PC-9 (cell line): ENCODE measurements around the gene TMA7B. TPM values are rescaled to one million over a fixed set of nuclear protein-coding genes. Genes with fewer than 3 reads are reported as not detected.

ENCODE experiments used
- BruUV-seq: library from RNA; stranded (reverse); fragments of 400-500 nt; replicated peaks from 2 replicates; lab custom pipeline; 2021; lab: Mats Ljungman, UMichigan
- CTCF ChIA-PET: fragments of 300-600 bp; sonication (Branson Sonifier 250); formaldehyde crosslinking; loops from one replicate; lab custom pipeline; 2022; ENCODE audit warnings: antibody characterized with exemption; lab: Charles Lee
- POLR2A ChIA-PET: fragments of 300-600 bp; sonication (Branson Sonifier 250); formaldehyde crosslinking; loops from one replicate; lab custom pipeline; 2022; ENCODE audit warnings: antibody characterized with exemption; ENCODE audit not compliant: unreplicated experiment; lab: Charles Lee
- DNase-seq, 2 experiments: peaks; one replicate each; pipeline versions ENCODE4 v3.0.0 to v3.0.0-alpha.2; 2015 to 2022; ENCODE audit warnings: mixed read lengths in 1 of 2
- H2AFZ ChIP-seq: fragments of 200-600 bp; sonication (generic); 2 replicates; pipeline ENCODE4 v1.8.1; 2017; ENCODE audit warnings: antibody characterized with exemption
- H3F3A ChIP-seq: fragments of 200-600 bp; sonication (generic); 2 replicates; pipeline ENCODE4 v1.8.1; 2017; ENCODE audit warnings: antibody characterized with exemption, mild to moderate bottlenecking, low read depth; ENCODE audit not compliant: insufficient read depth
- H3K27ac ChIP-seq: fragments of 200-600 bp; sonication (generic); 2 replicates; pipeline ENCODE4 v1.6.1; 2016; ENCODE audit warnings: mixed run types
- H3K27me3 ChIP-seq: fragments of 200-600 bp; sonication (generic); 2 replicates; pipeline ENCODE4 v1.6.1; 2016; ENCODE audit warnings: low read depth, mixed run types; ENCODE audit not compliant: insufficient read depth
- H3K36me3 ChIP-seq: fragments of 200-600 bp; sonication (generic); 2 replicates; pipeline ENCODE4 v1.6.1; 2016; ENCODE audit warnings: low read depth, mixed run types
- H3K4me1 ChIP-seq: fragments of 200-600 bp; sonication (generic); replicated peaks from 2 replicates; pipeline ENCODE4 v1.6.1; 2016; ENCODE audit warnings: mixed run types; ENCODE audit not compliant: insufficient read depth
- H3K4me2 ChIP-seq: fragments of 200-600 bp; sonication (generic); 2 replicates; pipeline ENCODE4 v1.6.1; 2017; ENCODE audit warnings: mixed run types
- H3K4me3 ChIP-seq: fragments of 200-600 bp; sonication (generic); 2 replicates; pipeline ENCODE4 v1.6.1; 2016; ENCODE audit warnings: mixed run types
- H3K79me2 ChIP-seq: fragments of 200-600 bp; sonication (generic); 2 replicates; pipeline ENCODE4 v1.6.1; 2017; ENCODE audit warnings: low read depth, mixed run types
- H3K9me2 ChIP-seq: fragments of 200-600 bp; sonication (generic); 2 replicates; pipeline ENCODE4 v1.8.1; 2017; ENCODE audit warnings: mild to moderate bottlenecking; ENCODE audit not compliant: insufficient read depth
- H3K9me3 ChIP-seq: fragments of 200-600 bp; sonication (generic); 2 replicates; pipeline ENCODE4 v1.8.1; 2016; ENCODE audit warnings: low read depth; ENCODE audit not compliant: insufficient read depth
- H4K20me1 ChIP-seq: fragments of 200-600 bp; sonication (generic); 2 replicates; pipeline ENCODE4 v1.8.1; 2017; ENCODE audit not compliant: insufficient read depth
- EZH2 ChIP-seq: fragments of 200-600 bp; sonication (generic); IDR thresholded peaks from 2 replicates; pipeline ENCODE4 v1.8.0; 2017; ENCODE audit warnings: antibody characterized with exemption, low read depth
- intact Hi-C: fragments of 100-400 bp; cut with micrococcal nuclease; formaldehyde crosslinking; loops from one replicate; pipeline ENCODE4 v1.10.0; 2022; ENCODE audit not compliant: unreplicated experiment
- total RNA-seq: library from RNA; stranded (reverse); gene quantifications from 2 replicates; pipeline ENCODE4 v1.2.3, GENCODE V29; 2021
- TF ChIP-seq, protein P1 (sequence below): fragments of 200-600 bp; sonication (generic); conservative IDR thresholded peaks from 2 replicates; pipeline ENCODE4 v1.6.1; 2017; ENCODE audit warnings: mixed run types, antibody characterized with exemption, mild to moderate bottlenecking, moderate library complexity

TMA7B gene
- total RNA-seq, 1 experiment from 2014 or later, result not detected

DNA sequence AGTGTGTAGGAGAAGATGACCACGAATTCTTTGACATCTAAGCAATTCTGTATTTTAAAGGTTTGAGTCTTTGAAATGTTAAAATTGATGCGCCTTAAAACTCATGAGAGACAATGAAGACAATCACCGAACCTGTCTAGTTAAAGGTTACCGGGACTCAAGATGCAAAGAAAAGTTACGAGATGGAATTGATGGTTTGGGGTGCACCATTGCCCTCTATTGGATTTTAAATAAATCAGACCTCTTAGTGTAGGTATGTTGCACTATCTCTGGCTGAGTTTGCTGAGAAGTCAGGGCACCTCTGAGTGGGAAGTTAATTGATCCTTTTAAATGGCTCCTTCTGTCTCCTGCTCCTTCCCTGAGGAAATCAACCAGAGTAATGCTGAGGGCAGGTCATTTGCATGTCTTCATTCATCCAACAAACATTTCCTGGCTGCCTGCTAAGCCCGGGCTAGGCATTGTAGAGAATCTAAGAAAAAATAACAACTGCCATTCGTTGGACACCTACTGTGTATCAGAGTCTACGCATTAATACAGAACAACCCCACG lies 19.4 kb upstream of the TMA7B start:
- H2AFZ ChIP-seq, result no peak overlapping the region
- H3K4me3 ChIP-seq, result no peak overlapping the region
- no peak for DNase-seq
- no peaks in the 10 kb centered on the region for H3K9me3 ChIP-seq
- H3F3A ChIP-seq, result no peaks in the 10 kb centered on the region
- CTCF ChIA-PET, result no interaction called here
- no peaks in the 10 kb centered on the region for H3K79me2 ChIP-seq
- H3K4me1 ChIP-seq, result no peaks in the 10 kb centered on the region
- POLR2A ChIA-PET, result no interaction called here
- H3K4me2 ChIP-seq, result no peak overlapping the region
- no peaks in the 10 kb centered on the region for H3K36me3 ChIP-seq
- H4K20me1 ChIP-seq, result peaks cover 3% of the 10 kb centered on the region; the same call in 1 of the 2 replicates
- H3K27ac ChIP-seq, result no peak overlapping the region
- no TSS peak for BruUV-seq
- H3K9me2 ChIP-seq, result no peaks in the 10 kb centered on the region
- intact Hi-C loops, result no loop called here
- no peak for TF ChIP-seq EZH2
- TF ChIP-seq, protein P1, sequence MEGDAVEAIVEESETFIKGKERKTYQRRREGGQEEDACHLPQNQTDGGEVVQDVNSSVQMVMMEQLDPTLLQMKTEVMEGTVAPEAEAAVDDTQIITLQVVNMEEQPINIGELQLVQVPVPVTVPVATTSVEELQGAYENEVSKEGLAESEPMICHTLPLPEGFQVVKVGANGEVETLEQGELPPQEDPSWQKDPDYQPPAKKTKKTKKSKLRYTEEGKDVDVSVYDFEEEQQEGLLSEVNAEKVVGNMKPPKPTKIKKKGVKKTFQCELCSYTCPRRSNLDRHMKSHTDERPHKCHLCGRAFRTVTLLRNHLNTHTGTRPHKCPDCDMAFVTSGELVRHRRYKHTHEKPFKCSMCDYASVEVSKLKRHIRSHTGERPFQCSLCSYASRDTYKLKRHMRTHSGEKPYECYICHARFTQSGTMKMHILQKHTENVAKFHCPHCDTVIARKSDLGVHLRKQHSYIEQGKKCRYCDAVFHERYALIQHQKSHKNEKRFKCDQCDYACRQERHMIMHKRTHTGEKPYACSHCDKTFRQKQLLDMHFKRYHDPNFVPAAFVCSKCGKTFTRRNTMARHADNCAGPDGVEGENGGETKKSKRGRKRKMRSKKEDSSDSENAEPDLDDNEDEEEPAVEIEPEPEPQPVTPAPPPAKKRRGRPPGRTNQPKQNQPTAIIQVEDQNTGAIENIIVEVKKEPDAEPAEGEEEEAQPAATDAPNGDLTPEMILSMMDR, result 0 out of 2 replicates have a peak, but pooled peaks have one; percentile 23
- H3K27me3 ChIP-seq, result peaks cover 75% of the 10 kb centered on the region

DNA sequence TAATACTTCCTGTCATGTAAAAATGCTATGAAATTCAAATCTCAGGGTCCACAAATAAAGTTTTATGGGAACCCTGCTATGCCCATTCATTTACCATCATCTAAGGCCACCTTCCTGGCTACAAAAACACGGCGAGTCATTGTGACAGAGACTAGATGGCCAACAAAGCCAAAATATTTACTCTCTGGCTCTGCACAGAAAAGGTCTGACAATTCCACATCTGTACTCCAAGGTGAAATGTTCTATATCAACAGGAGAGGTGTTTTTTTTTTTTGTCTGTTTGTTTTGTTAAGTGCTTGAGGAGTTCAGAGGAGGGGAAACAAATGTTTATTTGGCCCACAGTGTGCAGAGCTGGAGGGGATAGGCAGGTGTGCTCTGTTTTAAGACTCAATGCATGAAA lies 18.6 kb upstream of the TMA7B start:
- TF ChIP-seq, protein P1, result no peak
- H3K4me2 ChIP-seq, result no peak overlapping the region
- no peaks in the 10 kb centered on the region for H3K36me3 ChIP-seq
- no peaks in the 10 kb centered on the region for H3K9me3 ChIP-seq
- no peaks in the 10 kb centered on the region for H3F3A ChIP-seq
- no peaks in the 10 kb centered on the region for H3K9me2 ChIP-seq
- H4K20me1 ChIP-seq, result peaks cover 3% of the 10 kb centered on the region; the same call in 1 of the 2 replicates
- H2AFZ ChIP-seq, result no peak overlapping the region
- DNase-seq, result no peak
- CTCF ChIA-PET, result no interaction called here
- no peak overlapping the region for H3K4me3 ChIP-seq
- intact Hi-C loops, result no loop called here
- no TSS peak for BruUV-seq
- peaks cover 73% of the 10 kb centered on the region for H3K27me3 ChIP-seq
- no peak overlapping the region for H3K27ac ChIP-seq
- POLR2A ChIA-PET, result no interaction called here
- no peaks in the 10 kb centered on the region for H3K79me2 ChIP-seq
- H3K4me1 ChIP-seq, result no peaks in the 10 kb centered on the region

DNA sequence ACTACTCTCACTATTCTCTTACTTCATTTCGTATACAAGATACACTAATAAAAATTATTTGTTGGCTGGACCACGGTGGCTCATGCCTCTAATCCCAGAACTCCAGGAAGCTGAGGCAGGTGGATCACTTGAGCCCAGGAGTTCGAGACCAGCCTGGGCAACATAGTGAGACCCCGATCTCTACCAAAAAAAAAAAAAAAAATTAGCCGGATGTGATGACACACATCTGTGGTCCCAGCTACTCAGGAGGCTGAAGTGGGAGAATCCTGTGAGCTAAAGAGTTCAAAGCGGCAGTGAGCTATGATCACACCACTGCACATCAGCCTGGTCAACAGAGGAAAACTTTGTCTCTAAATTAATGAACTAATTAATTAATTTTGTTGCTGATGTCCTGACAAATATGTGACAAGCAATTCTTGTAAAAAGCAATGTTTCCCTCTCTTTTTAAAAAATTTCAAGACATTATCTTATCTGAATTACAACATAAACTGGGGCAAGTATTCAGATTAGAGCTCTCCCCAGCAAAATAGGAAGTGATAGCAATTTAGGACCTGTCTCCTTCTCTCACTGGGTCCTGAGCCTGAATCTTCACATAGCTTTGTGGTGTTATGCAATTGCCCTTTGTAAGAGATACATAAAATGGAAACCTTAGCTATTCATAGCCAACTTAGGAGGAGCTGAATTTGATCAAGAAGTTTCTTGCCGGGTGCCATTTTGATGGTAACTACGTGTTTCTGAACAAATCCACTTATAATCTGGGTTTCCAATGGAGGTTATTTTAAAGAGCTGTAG lies 17.6 kb upstream of the TMA7B start:
- H3K9me3 ChIP-seq, result no peaks in the 10 kb centered on the region
- no peaks in the 10 kb centered on the region for H3K4me1 ChIP-seq
- H3K79me2 ChIP-seq, result no peaks in the 10 kb centered on the region
- no peaks in the 10 kb centered on the region for H3K9me2 ChIP-seq
- POLR2A ChIA-PET, result interaction anchor here (0.6 kb wide), 1 partner anchor 383 kb away, joined by 3 read pairs; no protein-coding TSS in a partner anchor
- H3K27me3 ChIP-seq, result peaks cover 73% of the 10 kb centered on the region
- H3K36me3 ChIP-seq, result no peaks in the 10 kb centered on the region
- CTCF ChIA-PET, result no interaction called here
- no peak overlapping the region for H3K4me2 ChIP-seq
- intact Hi-C loops, result no loop called here
- TF ChIP-seq, protein P1, result no peak
- TF ChIP-seq EZH2, result no peak
- BruUV-seq, result no TSS peak
- H3F3A ChIP-seq, result no peaks in the 10 kb centered on the region
- H3K4me3 ChIP-seq, result no peak overlapping the region
- no peak overlapping the region for H2AFZ ChIP-seq
- peaks cover 3% of the 10 kb centered on the region; the same call in 1 of the 2 replicates for H4K20me1 ChIP-seq
- no peak for DNase-seq
- H3K27ac ChIP-seq, result no peak overlapping the region
